KOPT-K1 (cell line): ENCODE measurements around the gene KCNH4.
A peak's percentile ranks its signal among the peaks of the same experiment; 100 is the strongest.

Source experiments
- H3K27ac ChIP-seq: fragments of 200-600 bp; sonication (generic); 2 replicates; pipeline ENCODE4 v1.5.1; 2016; ENCODE audit warnings: antibody characterized with exemption, mild to moderate bottlenecking, low read depth, low read length; ENCODE audit not compliant: poor library complexity, severe bottlenecking
- H3K36me3 ChIP-seq: fragments of 200-600 bp; sonication (generic); 2 replicates; pipeline ENCODE4 v1.5.1; 2017; ENCODE audit warnings: antibody characterized with exemption, mild to moderate bottlenecking, low read length, moderate library complexity; ENCODE audit not compliant: insufficient read depth
- H3K9me3 ChIP-seq: fragments of 200-600 bp; sonication (generic); 2 replicates; pipeline ENCODE4 v1.5.1; 2017; ENCODE audit warnings: antibody characterized with exemption, low read length, mild to moderate bottlenecking; ENCODE audit not compliant: insufficient read depth, poor library complexity, severe bottlenecking

Gene KCNH4

GRCh38 chr17:42126836-42127235 lies 54.1 kb downstream of the KCNH4 start:
- no peak overlapping the region for H3K27ac ChIP-seq
- H3K36me3 ChIP-seq: peaks cover 86% of the 10 kb centered on the region
- no peaks in the 10 kb centered on the region for H3K9me3 ChIP-seq

GRCh38 chr17:42125565-42125964 lies 55.4 kb downstream of the KCNH4 start:
- Histone ChIP-seq H3K36me3 (peaks cover 74% of the 10 kb centered on the region), H3K27ac (no peak overlapping the region), H3K9me3 (no peaks in the 10 kb centered on the region)

GRCh38 chr17:42124256-42124655 lies 56.7 kb downstream of the KCNH4 start:
- H3K27ac ChIP-seq: no peak overlapping the region
- no peaks in the 10 kb centered on the region for H3K9me3 ChIP-seq
- H3K36me3 ChIP-seq: peaks cover 67% of the 10 kb centered on the region

DNA sequence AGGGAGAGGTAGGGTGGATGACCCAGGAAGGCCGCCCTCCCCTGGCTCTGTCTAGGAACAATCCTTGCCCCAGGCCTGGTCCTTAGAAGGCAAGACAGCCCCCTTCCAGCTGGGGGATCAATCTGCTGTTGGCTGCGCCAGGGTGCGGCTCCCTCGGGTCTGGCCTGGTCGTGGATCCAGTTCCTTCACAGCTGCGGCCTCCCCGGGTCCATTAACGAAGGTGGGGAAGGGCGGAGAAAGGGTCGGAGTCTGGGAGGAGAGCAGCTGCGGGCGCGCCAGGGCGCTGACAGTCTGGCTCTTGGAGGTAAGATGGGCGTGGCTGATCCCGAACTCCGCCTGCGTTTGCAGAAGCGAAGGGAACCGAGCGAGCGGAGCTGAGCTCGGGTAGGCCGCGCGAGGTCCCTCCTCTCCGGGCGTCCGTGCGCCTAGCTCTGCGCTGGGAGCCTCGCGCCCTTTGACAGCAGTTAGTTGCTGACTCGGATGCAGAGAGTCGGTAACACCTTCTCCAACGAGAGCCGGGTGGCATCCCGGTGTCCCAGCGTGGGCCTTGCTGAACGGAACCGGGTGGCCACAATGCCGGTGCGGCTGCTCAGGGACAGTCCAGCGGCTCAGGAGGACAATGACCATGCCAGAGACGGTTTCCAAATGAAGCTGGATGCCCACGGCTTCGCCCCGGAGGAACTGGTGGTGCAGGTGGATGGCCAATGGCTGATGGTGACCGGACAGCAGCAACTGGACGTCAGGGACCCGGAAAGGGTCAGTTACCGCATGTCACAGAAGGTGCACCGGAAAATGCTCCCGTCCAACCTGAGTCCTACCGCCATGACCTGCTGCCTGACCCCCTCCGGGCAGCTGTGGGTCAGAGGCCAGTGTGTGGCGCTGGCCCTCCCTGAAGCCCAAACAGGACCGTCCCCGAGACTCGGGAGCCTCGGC lies 58.3 kb downstream of the KCNH4 start, which contains the start of gene HSPB9:
TSS of gene HSPB9 (plus strand) at position 434 of the 933 bp plus-strand sequence. CDS start at position 481, 47 bp downstream.
- H3K27ac ChIP-seq: no peak within 1 kb of the TSS
- H3K9me3 ChIP-seq: no peaks in the 10 kb centered on the region
- peaks cover 67% of the 10 kb centered on the region for H3K36me3 ChIP-seq

DNA sequence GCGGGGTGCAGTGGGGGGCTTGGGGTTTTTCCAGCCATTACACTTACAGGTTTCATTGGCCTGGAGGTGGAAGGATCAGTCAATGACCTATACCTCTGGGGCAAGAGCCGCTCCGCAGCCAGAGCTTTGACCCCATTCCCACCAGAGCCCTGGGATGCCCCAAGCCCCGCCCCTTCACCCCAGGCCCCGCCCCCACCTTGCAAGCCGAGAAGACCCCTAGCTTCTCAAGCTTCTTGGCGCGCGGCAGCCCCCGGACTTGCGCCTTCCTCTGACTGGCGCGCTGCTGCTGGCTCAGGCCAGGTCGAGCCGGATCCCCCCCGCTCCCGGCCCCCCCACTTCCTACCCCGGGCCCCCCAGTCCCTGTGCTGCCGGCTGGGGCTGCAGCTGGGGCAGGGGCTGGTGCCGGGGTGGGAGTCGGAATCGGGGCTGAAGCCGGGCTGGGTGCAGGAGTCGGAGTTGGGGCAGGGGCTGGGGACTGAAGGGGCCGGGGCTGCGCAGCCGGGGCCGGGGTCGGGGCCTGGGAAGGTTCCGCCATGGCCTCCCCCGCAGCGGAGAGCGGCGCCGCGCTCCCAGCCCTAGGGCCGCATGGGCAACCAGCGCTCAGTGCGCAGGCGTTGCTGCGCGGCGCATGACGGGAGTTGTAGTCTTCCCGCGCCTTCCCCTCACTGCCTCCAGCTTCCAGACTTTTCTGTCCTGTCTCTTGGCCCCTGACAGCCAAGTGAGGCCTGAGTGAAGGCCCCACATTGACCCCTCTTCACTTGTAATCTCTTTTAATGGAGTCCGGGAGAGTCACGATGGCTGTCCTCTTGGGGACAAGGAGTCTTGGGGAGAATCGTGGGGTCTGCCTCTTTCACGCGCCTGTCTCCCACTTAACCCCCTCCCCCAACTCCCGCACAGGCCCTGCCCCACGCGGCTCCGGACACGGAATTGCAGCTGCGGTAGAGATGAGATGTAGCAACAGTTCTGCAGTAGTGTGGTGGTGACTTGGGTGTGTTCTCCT lies 59.9 kb downstream of the KCNH4 start, which contains the start of gene KAT2A:
TSS of gene KAT2A (minus strand) at position 598 of the 1,000 bp plus-strand sequence. CDS start at position 535, 63 bp downstream.
- H3K36me3 ChIP-seq: peaks cover 67% of the 10 kb centered on the region
- peak within 1 kb of the TSS; percentile 80 for H3K27ac ChIP-seq

GRCh38 chr17:42120161-42120769 lies 60.7 kb downstream of the KCNH4 start:
- Histone ChIP-seq H3K9me3 (no peaks in the 10 kb centered on the region), H3K27ac (peak overlapping the region; percentile 80), H3K36me3 (peaks cover 67% of the 10 kb centered on the region)

More for the DNA sequence above, 59.9 kb downstream of the KCNH4 start, which contains the start of gene KAT2A:
- H3K9me3 ChIP-seq: no peaks in the 10 kb centered on the region

DNA sequence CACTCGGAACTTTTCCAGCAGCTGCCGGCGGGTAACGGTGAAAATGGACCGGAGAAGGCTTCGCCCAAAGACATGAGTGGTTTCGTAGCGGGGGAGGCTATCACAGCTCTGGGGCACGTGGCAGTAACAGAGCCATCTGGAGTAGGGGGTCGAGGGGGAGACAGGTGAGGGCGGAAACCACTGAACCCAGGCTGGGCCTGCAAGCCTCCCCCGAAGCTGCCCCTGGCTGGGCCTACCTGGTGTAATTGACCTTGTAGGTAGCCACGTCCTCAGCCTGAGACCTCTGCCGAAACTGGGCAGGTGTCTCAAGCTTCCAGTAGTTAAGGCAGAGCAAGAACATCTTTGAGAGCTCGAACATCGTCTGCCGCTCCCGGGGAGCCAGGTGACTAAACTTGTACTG lies 61.6 kb downstream of the KCNH4 start:
- H3K36me3 ChIP-seq: peaks cover 67% of the 10 kb centered on the region

DNA sequence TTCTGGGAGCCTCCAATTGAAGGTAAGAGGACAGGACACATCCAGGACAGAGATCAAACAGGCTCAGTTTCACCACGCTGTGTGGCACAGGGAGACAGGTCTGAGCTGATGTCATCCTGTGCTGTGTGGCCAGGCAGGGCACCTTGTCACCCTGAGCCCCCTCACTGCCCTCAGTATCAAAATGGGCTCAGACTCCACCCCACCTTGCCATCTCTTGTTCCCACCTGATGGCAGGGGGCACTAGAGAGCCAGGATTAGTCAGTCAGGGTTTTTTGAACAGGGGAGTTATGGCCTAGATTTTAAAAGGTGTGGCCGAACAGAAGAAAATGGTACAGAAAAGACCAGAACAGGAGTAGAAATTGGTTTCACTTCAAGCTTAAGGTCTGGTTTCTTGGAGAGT lies 62.4 kb downstream of the KCNH4 start:
- H3K9me3 ChIP-seq: no peaks in the 10 kb centered on the region
- H3K27ac ChIP-seq: no peak overlapping the region
- peaks cover 72% of the 10 kb centered on the region for H3K36me3 ChIP-seq

More for the DNA sequence above, 61.6 kb downstream of the KCNH4 start:
- Histone ChIP-seq H3K27ac (no peak overlapping the region), H3K9me3 (no peaks in the 10 kb centered on the region)

- Histone ChIP-seq H3K36me3 (peaks cover 73% of the 10 kb centered on the region), H3K9me3 (no peaks in the 10 kb centered on the region), H3K27ac (no peak overlapping the region)
Observed at GRCh38 chr17:42118126-42118510, 62.8 kb downstream of the KCNH4 start.

- H3K9me3 ChIP-seq: no peaks in the 10 kb centered on the region
- no peak overlapping the region for H3K27ac ChIP-seq
- peaks cover 69% of the 10 kb centered on the region for H3K36me3 ChIP-seq
Observed at GRCh38 chr17:42117397-42118125, 63.4 kb downstream of the KCNH4 start.

DNA sequence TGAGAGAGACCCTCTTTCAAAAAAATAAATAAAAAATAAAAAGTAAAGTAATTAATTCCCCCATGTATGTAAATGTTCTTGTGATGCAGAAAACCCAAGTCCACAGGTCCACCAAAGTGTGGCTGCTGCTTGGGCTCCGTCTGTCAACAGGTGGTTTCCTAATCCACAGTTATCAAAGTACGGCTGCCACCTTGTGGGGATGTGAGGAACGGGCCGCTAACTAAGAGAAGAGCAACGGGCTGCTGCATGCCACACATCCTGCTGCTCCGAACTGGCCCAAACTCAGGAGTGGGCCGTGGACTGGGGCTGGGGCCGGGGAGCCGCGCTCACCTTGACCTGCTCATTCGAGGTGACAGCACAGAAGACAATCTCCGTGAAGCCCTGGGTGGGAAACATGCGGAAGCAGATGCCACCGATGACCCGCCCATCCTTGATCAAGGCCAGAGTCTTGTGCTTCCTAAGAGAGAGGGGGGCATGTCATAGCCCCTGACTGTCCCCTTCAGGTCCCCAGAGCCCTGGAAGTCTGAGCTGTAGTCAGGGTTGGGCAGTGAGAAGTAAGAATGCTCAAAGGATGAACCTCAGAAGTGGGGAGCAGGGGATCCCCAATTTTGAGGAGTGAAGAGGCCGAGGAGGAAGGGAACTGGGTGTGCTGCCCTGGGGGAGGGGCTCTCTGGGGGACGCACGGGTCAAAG lies 64.1 kb downstream of the KCNH4 start:
- Histone ChIP-seq H3K27ac (no peak overlapping the region), H3K9me3 (no peaks in the 10 kb centered on the region), H3K36me3 (peaks cover 68% of the 10 kb centered on the region)

GRCh38 chr17:42114118-42114517 lies 66.8 kb downstream of the KCNH4 start:
- H3K27ac ChIP-seq: peak overlapping the region; percentile 91
- H3K36me3 ChIP-seq: peaks cover 62% of the 10 kb centered on the region
- H3K9me3 ChIP-seq: no peaks in the 10 kb centered on the region

GRCh38 chr17:42113293-42114069 lies 67.5 kb downstream of the KCNH4 start:
- Histone ChIP-seq H3K36me3 (peaks cover 62% of the 10 kb centered on the region), H3K9me3 (no peaks in the 10 kb centered on the region), H3K27ac (peak overlapping the region; percentile 91)
